Measurements from ENCODE around the gene CTNNA1. TPM values are rescaled to one million over a fixed set of nuclear protein-coding genes. Genes with fewer than 3 reads are reported as not detected.

Gene CTNNA1
- total RNA-seq, 1 experiment from 2014 or later = 1.9 TPM

GRCh38 chr5:138942861-138943260, 189.6 kb downstream of the CTNNA1 start:
- Histone ChIP-seq H4K20me1 (ENCODE audit: low read length) (no peaks in the 10 kb centered on the region), H2AFZ (ENCODE audit: low read length) (no peak overlapping the region), H3F3A (ENCODE audit: low read length, unreplicated experiment) (no peaks in the 10 kb centered on the region), H3K9me2 (replicated peaks; ENCODE audit: low read length) (no peaks in the 10 kb centered on the region), H3K4me3 (ENCODE audit: low read length) (no peak overlapping the region), H3K27me3 (ENCODE audit: low read length) (no peaks in the 10 kb centered on the region), H3K36me3 (ENCODE audit: low read depth, low read length) (no peaks in the 10 kb centered on the region), H3K4me2 (ENCODE audit: low read length) (no peak overlapping the region), H3K79me2 (ENCODE audit: low read length) (no peaks in the 10 kb centered on the region), H3K27ac (ENCODE audit: low read length) (no peak overlapping the region), H3K4me1 (ENCODE audit: insufficient read depth, low read length) (no peaks in the 10 kb centered on the region), H3K9me3 (ENCODE audit: low read length) (no peaks in the 10 kb centered on the region), H3K9ac (ENCODE audit: low read length) (no peak overlapping the region)
- BruUV-seq (replicated peaks) = no TSS peak
- no peak for DNase-seq
- no peak for TF ChIP-seq EZH2 (IDR thresholded peaks at IDR 0.05; ENCODE audit: low read length, unreplicated experiment)
- no peak for TF ChIP-seq EZH2phosphoT487 (IDR thresholded peaks at IDR 0.05; ENCODE audit: borderline replicate concordance, low read length)
- TF ChIP-seq CTCF (conservative IDR thresholded peaks at IDR 0.05; ENCODE audit: low read depth, low read length) = no peak
- intact Hi-C loops (cut with micrococcal nuclease) = no loop called here
- no peak for ATAC-seq
- CTCF ChIA-PET = no interaction called here
- POLR2A ChIA-PET (ENCODE audit: unreplicated experiment) = no interaction called here

GRCh38 chr5:138943599-138944173, 190.5 kb downstream of the CTNNA1 start:
- Histone ChIP-seq H3F3A (ENCODE audit: low read length, unreplicated experiment) (no peaks in the 10 kb centered on the region), H3K27me3 (ENCODE audit: low read length) (no peaks in the 10 kb centered on the region), H3K9me3 (ENCODE audit: low read length) (no peaks in the 10 kb centered on the region), H4K20me1 (ENCODE audit: low read length) (no peaks in the 10 kb centered on the region), H3K4me2 (ENCODE audit: low read length) (no peak overlapping the region), H3K4me1 (ENCODE audit: insufficient read depth, low read length) (no peaks in the 10 kb centered on the region), H3K9ac (ENCODE audit: low read length) (no peak overlapping the region), H3K27ac (ENCODE audit: low read length) (no peak overlapping the region), H3K36me3 (ENCODE audit: low read depth, low read length) (no peaks in the 10 kb centered on the region), H3K79me2 (ENCODE audit: low read length) (no peaks in the 10 kb centered on the region), H2AFZ (ENCODE audit: low read length) (no peak overlapping the region), H3K9me2 (replicated peaks; ENCODE audit: low read length) (no peaks in the 10 kb centered on the region), H3K4me3 (ENCODE audit: low read length) (no peak overlapping the region)
- BruUV-seq (replicated peaks) = no TSS peak
- CTCF ChIA-PET = no interaction called here
- ATAC-seq = no peak
- POLR2A ChIA-PET (ENCODE audit: unreplicated experiment) = no interaction called here
- intact Hi-C loops (cut with micrococcal nuclease) = no loop called here
- no peak for TF ChIP-seq EZH2phosphoT487 (IDR thresholded peaks at IDR 0.05; ENCODE audit: borderline replicate concordance, low read length)
- DNase-seq = no peak

- ChIA-PET POLR2A (ENCODE audit: unreplicated experiment) (no interaction called here), CTCF (no interaction called here)
- Histone ChIP-seq H3K4me2 (ENCODE audit: low read length) (no peak overlapping the region), H3K27ac (ENCODE audit: low read length) (no peak overlapping the region), H4K20me1 (ENCODE audit: low read length) (no peaks in the 10 kb centered on the region), H3K4me3 (ENCODE audit: low read length) (no peak overlapping the region), H3K27me3 (ENCODE audit: low read length) (no peaks in the 10 kb centered on the region), H3K4me1 (ENCODE audit: insufficient read depth, low read length) (no peaks in the 10 kb centered on the region), H3F3A (ENCODE audit: low read length, unreplicated experiment) (no peaks in the 10 kb centered on the region), H2AFZ (ENCODE audit: low read length) (no peak overlapping the region), H3K9ac (ENCODE audit: low read length) (no peak overlapping the region), H3K9me3 (ENCODE audit: low read length) (no peaks in the 10 kb centered on the region), H3K9me2 (replicated peaks; ENCODE audit: low read length) (no peaks in the 10 kb centered on the region), H3K79me2 (ENCODE audit: low read length) (no peaks in the 10 kb centered on the region), H3K36me3 (ENCODE audit: low read depth, low read length) (no peaks in the 10 kb centered on the region)
- DNase-seq (no peak), ATAC-seq (no peak)
- no TSS peak for BruUV-seq (replicated peaks)
- intact Hi-C loops (cut with micrococcal nuclease) = no loop called here
- no peak for TF ChIP-seq EZH2phosphoT487 (IDR thresholded peaks at IDR 0.05; ENCODE audit: borderline replicate concordance, low read length)
- no peak for TF ChIP-seq EZH2 (IDR thresholded peaks at IDR 0.05; ENCODE audit: low read length, unreplicated experiment)
- no peak for TF ChIP-seq CTCF (conservative IDR thresholded peaks at IDR 0.05; ENCODE audit: low read depth, low read length)
Measured at GRCh38 chr5:138944527-138945322, 191.5 kb downstream of the CTNNA1 start.

All from PC-3 (cell line).